ENCODE results near the gene PYCR2.
A peak's percentile ranks its signal among the peaks of the same experiment; 100 is the strongest.
"Not testable (repeated sequence)": the region's sequence is repeated elsewhere in the genome, so short reads cannot be mapped to it uniquely, and the experiment has no call there.

The PYCR2 gene

DNA sequence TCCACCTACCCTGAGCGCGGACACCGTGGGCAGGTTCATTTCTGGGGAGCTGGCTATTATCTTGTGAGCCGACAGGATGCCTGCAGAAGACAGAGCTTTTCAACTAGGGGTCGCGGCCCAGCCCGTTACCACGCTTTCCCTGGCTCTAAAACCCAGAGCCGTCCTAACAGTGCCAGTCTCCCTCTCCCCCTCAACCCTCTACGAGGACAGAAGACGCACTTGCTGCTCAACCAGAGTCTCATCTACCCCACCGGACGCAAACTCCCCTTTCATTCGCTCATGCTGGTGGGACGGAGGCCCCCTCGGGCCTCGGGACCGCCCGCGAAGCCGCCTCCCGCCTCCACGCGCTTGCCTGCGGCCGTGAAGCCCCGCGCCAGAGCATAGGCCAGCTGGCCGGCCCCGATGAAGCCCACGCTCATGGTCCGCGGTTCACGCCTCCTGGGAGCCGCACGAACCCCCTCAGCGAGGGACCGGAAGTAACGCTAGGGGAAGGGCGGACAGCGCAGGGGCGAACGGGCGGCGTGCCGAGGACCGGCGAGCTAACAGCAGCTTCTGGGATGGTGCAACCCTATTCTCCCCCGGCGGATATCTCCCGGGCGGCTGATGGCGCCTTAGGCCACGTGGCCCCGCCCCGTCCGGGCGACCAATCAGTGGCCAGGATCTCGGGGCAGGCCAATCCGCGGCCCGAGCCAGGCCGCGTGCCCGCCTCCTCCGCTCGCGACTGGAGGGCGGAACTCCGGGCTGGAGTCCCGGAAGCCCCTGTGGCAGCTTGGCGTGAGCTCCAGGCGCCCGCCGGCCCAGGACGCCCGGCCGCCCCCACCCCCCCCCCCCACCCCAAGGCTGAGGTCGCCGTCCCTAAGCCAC is at the start of gene PYCR2:
PYCR2 (minus strand) TSS at position 559 of the 864 bp plus-strand sequence; CDS start at position 419, 140 bp downstream.
- peak; percentile 83 for DNase-seq (ENCODE audit: extremely low read depth, low read depth)
- TF ChIP-seq, protein P1, sequence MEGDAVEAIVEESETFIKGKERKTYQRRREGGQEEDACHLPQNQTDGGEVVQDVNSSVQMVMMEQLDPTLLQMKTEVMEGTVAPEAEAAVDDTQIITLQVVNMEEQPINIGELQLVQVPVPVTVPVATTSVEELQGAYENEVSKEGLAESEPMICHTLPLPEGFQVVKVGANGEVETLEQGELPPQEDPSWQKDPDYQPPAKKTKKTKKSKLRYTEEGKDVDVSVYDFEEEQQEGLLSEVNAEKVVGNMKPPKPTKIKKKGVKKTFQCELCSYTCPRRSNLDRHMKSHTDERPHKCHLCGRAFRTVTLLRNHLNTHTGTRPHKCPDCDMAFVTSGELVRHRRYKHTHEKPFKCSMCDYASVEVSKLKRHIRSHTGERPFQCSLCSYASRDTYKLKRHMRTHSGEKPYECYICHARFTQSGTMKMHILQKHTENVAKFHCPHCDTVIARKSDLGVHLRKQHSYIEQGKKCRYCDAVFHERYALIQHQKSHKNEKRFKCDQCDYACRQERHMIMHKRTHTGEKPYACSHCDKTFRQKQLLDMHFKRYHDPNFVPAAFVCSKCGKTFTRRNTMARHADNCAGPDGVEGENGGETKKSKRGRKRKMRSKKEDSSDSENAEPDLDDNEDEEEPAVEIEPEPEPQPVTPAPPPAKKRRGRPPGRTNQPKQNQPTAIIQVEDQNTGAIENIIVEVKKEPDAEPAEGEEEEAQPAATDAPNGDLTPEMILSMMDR (IDR thresholded peaks at IDR 0.05; ENCODE audit: low read depth, low read length, missing control alignments) = no peak

DNA sequence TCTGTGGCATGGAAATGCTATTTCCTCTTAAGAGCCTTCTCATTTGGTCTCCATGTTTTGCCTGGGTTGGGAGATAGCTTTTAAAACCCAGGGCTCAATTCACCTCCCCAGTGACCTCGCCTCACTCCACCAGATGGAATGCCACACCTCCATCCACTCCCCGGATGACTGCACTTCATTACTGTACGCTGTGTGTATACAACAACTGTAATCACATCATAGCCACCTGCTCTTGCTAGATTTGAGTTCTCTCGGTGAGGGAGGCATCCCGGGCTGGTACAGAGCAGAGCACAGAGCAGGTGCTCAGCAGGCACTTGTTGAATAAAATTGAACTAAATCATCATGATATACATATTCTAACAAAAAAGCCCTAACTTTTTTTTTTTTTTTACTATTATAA is 49.1 kb upstream of the PYCR2 start:
- TF ChIP-seq, protein P1 (IDR thresholded peaks at IDR 0.05; ENCODE audit: low read depth, low read length, missing control alignments) = no peak
- H3K4me3 ChIP-seq (replicated peaks; ENCODE audit: low read depth, low read length) = no peak overlapping the region
- DNase-seq (ENCODE audit: extremely low read depth, low read depth) = no peak

More for the DNA sequence above, at the start of gene PYCR2:
- H3K4me3 ChIP-seq (replicated peaks; ENCODE audit: low read depth, low read length) = peak within 1 kb of the TSS; percentile 96

DNA sequence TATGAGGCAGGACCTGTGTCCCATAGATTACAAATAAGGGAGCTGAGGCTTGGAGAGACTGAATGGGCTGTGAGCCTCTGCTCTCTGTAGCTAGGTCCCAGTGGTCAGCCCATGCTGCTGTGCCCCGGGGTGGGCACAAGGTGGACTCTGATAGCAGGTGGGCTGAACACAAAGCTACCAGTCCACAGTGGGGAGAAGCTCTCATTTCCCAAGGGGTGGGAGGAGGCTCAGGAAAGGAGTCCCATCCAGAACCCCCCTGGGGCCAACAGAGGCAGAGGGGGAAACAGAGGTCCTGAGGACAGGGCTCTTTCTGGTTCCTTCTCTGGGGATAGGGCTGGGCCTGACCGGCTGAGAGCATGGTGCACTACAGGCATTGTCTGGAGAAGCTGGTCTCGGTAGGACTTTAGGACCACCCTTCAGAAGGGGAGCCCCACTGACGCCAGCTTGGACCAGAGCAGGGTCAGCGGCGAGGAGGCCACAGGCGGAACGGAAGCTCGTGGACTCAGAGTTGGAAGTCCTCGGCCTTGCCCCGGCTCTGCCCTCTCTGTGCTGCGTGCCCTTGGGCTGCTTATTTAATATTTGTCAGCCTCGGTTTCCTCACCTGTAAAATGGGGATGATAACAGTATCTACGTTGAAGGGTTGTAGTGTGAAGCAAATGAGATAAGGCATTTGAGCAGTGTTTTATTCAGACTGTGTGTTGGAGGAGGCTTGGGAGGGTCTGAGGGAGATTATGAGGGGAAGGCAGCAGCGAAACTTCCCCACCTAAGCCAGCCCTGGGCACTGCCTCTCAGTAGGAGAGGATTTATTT is 48.5 kb upstream of the PYCR2 start:
- no peak overlapping the region for H3K4me3 ChIP-seq (replicated peaks; ENCODE audit: low read depth, low read length)
- TF ChIP-seq, protein P1 (IDR thresholded peaks at IDR 0.05; ENCODE audit: low read depth, low read length, missing control alignments) = no peak
- no peak for DNase-seq (ENCODE audit: extremely low read depth, low read depth)

DNA sequence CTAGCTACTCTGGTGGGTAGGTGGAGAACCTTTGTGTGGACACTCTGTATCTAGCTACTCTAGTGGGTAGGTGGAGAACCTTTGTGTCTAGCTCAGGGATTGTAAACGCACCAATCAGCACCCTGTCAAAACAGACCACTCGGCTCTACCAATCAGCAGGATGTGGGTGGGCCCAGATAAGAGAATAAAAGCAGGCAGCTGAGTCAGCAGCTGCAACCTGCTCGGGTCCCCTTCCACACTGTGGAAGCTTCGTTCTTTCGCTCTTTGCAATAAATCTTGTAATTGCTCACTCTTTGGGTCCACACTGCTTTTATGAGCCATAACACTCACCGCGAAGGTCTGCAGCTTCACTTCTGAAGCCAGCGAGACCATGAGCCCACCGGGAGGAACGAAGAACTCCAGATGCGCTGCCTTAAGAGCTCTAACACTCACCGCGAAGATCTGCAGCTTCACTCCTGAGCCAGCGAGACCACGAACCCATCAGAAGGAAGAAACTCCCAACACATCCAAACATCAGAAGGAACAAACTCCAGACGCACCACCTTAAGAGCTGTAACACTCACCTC is 46.6 kb upstream of the PYCR2 start:
- not testable (repeated sequence) for H3K4me3 ChIP-seq (replicated peaks; ENCODE audit: low read depth, low read length); DNase-seq (ENCODE audit: extremely low read depth, low read depth)

DNA sequence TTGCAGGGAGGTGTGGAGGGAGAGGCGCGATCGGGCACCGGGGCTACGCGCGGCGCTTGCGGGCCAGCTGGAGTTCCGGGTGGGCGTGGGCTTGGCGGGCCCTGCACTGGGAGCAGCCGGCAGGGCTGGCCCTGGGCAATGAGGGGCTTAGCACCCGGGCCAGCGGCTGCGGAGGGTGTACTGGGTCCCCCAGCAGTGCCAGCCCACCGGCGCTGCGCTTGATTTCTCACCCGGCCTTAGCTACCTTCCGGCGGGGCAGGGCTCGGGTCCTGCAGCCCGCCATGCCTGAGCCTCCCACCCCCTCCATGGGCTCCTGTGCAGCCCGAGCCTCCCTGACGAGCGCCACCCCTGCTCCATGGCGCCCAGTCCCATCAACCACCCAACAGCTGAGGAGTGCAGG is 45.7 kb upstream of the PYCR2 start:
- DNase-seq (ENCODE audit: extremely low read depth, low read depth); H3K4me3 ChIP-seq (replicated peaks; ENCODE audit: low read depth, low read length): not testable (repeated sequence)

DNA sequence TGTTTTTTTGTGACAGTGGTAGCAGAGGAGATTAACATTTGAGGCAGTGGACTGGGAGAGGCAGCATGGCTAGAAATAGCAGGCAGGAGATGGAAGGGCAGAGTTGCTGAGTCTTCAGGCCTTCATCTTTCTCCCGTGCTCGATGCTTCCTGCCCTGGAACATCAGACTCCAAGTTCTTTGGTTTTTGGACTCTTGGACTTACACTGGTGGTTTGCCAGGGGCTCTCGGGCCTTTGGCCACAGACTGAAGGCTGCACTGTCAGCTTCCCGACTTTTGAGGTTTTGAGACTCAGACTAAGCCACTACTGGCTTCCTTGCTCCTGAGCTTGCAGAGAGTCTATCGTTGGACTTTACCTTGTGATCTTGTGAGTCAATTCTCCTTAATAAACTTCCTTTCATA is 41.2 kb upstream of the PYCR2 start:
- TF ChIP-seq, protein P1 (IDR thresholded peaks at IDR 0.05; ENCODE audit: low read depth, low read length, missing control alignments) = no peak
- no peak overlapping the region for H3K4me3 ChIP-seq (replicated peaks; ENCODE audit: low read depth, low read length)
- DNase-seq (ENCODE audit: extremely low read depth, low read depth) = no peak

DNA sequence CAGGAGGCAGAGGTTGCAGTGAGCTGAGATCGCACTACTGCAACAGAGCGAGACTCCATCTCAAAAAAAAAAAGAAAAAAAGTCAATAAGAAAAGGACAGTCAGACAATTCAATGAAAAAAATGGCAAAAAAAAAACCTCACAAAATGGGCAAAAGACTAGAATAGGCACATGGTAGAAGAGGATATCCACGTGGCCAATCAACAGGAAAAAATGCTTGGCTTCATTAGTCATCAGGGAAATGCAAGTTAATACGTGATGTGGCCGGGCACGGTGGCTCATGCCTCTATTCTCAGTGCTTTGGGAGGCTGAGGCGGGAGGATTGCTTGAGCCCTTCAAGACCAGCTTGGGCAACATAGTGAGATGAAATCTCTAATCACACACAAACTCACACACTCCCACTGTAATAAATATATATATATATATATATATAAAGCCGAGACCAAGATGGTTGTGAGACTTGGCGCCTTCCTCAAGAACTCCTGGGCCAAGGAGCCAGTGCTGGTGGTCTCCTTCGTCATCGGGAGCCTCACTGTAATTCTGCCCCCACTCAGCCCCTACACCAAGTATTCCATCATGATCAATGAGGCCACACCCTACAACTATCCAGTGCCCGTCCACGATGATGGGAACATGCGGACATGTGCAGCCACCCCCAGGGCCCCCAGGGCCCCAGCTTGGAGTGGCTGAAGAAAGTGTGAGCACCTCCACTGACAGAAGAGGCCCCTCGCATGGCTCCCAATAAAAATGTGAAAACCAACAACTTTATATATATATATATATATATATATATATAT is 39.9 kb upstream of the PYCR2 start:
- no peak overlapping the region for H3K4me3 ChIP-seq (replicated peaks; ENCODE audit: low read depth, low read length)
- DNase-seq (ENCODE audit: extremely low read depth, low read depth) = no peak
- TF ChIP-seq, protein P1 (IDR thresholded peaks at IDR 0.05; ENCODE audit: low read depth, low read length, missing control alignments) = no peak
